ENCODE data around the gene CCDC97.

DNA sequence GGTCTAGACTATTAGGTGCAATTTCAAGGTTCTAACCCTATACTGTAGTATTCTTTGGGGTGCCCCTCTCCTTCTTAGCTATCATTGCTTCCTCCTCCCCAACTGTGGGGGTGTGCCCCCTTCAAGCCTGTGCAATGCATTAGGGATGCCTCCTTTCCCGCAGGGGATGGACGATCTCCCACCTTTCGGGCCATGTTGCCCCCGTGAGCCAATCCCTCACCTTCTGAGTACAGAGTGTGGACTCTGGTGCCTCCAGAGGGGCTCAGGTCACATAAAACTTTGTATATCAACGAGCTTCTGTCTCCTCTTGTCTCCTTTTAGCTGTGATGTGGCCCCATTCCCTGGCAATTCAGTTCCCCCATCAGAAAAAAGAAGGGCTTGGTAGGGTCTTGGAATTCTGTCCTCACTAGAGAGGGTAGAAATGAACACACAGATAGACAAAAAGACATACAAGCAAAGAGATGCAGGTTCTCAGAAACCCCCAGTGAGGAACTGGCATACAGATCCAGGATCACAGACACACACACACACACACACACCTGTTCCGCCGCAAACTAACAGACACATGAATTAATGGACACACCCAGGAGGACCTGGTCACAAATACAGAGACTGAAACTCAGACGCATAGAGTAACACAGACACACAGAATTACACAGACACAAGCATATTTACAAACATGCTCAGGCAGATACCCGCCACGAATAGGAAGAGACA, 48.3 kb upstream of the CCDC97 start:
- TF ChIP-seq, protein P1, sequence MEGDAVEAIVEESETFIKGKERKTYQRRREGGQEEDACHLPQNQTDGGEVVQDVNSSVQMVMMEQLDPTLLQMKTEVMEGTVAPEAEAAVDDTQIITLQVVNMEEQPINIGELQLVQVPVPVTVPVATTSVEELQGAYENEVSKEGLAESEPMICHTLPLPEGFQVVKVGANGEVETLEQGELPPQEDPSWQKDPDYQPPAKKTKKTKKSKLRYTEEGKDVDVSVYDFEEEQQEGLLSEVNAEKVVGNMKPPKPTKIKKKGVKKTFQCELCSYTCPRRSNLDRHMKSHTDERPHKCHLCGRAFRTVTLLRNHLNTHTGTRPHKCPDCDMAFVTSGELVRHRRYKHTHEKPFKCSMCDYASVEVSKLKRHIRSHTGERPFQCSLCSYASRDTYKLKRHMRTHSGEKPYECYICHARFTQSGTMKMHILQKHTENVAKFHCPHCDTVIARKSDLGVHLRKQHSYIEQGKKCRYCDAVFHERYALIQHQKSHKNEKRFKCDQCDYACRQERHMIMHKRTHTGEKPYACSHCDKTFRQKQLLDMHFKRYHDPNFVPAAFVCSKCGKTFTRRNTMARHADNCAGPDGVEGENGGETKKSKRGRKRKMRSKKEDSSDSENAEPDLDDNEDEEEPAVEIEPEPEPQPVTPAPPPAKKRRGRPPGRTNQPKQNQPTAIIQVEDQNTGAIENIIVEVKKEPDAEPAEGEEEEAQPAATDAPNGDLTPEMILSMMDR (IDR thresholded peaks at IDR 0.05 in 2 of 3, conservative IDR thresholded peaks at IDR 0.05 in 1 of 3; ENCODE audit: borderline replicate concordance in 1 of 3, insufficient read depth in 1 of 3, low read depth in 2 of 3, low read length in 2 of 3), result no peak
- TF ChIP-seq EZH2phosphoT487 (IDR thresholded peaks at IDR 0.05; ENCODE audit: borderline replicate concordance) (no peak), SRF (IDR thresholded peaks at IDR 0.05; ENCODE audit: low read depth) (no peak), RAD21 (IDR thresholded peaks at IDR 0.05; ENCODE audit: low read depth) (no peak)

Data from HCT116 (cell line).